ENCODE data around the gene ABCC4. TPM values are rescaled to one million over a fixed set of nuclear protein-coding genes. Genes with fewer than 3 reads are reported as not detected.

The ABCC4 gene
- total RNA-seq, 4 donors from 2014 or later, result 5.7 to 23.3 (median 6.9) TPM

GRCh38 chr13:95317039-95317989 lies 16.1 kb upstream of the ABCC4 start:
- no peak for ATAC-seq (ENCODE audit: low FRiP score)
- DNase-seq (ENCODE audit: low spot score), result no peak

DNA sequence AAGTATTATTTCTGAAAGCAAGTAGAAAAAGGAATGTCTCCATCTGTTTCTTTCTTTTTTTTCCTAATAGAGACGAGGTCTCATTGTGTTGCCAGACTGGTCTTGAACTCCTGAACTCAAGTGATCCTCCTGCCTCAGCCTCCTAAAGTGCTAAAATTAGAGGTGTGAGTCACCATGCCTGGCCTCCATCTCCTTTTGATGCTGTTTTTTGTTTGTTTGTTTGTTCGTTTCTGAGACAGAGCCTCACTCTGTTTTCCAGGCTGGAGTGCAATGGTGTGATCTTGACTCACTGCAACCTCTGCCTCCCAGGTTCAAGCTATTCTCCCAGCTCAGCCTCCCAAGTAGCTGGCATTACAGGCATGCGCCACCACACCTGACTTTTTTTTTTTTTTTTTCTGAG lies 14.5 kb upstream of the ABCC4 start:
- no peak for ATAC-seq (ENCODE audit: low FRiP score)
- TF ChIP-seq CTCF (IDR thresholded peaks at IDR 0.05), result no peak
- DNase-seq (ENCODE audit: low spot score), result no peak

More at GRCh38 chr13:95317039-95317989, 16.1 kb upstream of the ABCC4 start:
- TF ChIP-seq CTCF (IDR thresholded peaks at IDR 0.05), result no peak

- ATAC-seq (ENCODE audit: low FRiP score), result no peak
- TF ChIP-seq CTCF (IDR thresholded peaks at IDR 0.05), result no peak
- no peak for DNase-seq (ENCODE audit: low spot score)
Observed at GRCh38 chr13:95307507-95307906, 6.3 kb upstream of the ABCC4 start.

DNA sequence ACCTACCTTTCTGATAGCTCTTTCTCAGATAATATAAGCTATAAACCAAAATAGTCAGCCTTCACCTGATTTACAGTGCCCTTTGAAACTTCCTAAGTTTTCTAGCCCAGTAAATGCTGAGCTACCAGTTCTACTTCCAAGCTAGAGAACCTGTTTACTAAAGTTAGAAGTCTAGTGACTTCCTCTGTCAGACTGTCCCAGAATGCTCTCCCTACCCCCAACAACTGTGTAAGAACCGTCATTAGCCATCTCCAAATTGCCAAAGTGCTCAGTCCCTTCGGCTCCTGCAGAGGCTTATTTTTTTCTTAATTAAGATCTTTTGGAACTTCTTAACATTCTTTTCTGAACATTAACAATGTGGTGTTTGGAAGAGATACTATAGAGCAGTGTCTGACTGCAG lies 3.2 kb upstream of the ABCC4 start:
- no peak for TF ChIP-seq CTCF (IDR thresholded peaks at IDR 0.05)
- DNase-seq (ENCODE audit: low spot score) (no peak), ATAC-seq (ENCODE audit: low FRiP score) (no peak)

DNA sequence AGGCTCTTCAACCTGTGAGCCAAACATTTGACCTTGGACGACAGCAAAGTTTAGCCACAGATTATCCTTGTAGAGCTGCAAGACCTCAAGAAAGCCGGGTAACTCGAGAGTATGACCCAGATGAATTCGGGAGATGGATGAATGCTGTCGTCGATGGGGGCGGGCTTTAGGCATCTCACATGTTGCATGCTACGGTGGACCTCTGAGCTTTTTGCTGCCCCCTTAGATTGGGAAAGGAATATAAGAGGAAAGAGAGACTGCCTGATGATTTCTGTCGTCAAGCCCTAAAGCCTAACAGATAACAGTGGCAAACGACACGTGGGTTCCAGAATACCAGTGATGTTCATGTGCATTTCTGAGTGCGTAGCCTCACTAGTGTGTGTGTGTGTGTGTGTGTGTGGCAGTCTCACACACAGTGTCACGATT lies 730 bp upstream of the ABCC4 start:
- TF ChIP-seq CTCF (IDR thresholded peaks at IDR 0.05), result no peak
- DNase-seq (ENCODE audit: low spot score) (no peak), ATAC-seq (ENCODE audit: low FRiP score) (no peak)

GRCh38 chr13:95300625-95301182 lies 547 bp downstream of the ABCC4 start:
- ATAC-seq (ENCODE audit: low FRiP score) (peak; percentile 42), DNase-seq (ENCODE audit: low spot score) (no peak)
- no peak for TF ChIP-seq CTCF (IDR thresholded peaks at IDR 0.05)
